H54 (cell line): ENCODE results near the gene FSTL5.

ENCODE experiments used
- DNase-seq: peaks from one replicate; pipeline ENCODE4 v3.0.0; 2011; ENCODE audit warnings: low spot score, mixed read lengths; ENCODE audit not compliant: insufficient read length
- FAIRE-seq: peaks from 3 replicates; lab custom pipeline; 2011; peaks lifted over from hg19 to GRCh38; lab: Jason Lieb, UNC
- POLR2A ChIP-seq: IDR thresholded peaks from 2 replicates; pipeline ENCODE4 v1.6.1; 2011; ENCODE audit warnings: low read depth, mild to moderate bottlenecking, low read length

Gene FSTL5

GRCh38 chr4:161382655-161383054 lies 781.1 kb downstream of the FSTL5 start:
- DNase-seq (no peak), FAIRE-seq (no peak)
- TF ChIP-seq POLR2A, result no peak

- no peak for DNase-seq
- TF ChIP-seq POLR2A, result no peak
- no peak for FAIRE-seq
These were observed 787.5 kb downstream of the FSTL5 start for GRCh38 chr4:161376275-161376674.

- DNase-seq (no peak), FAIRE-seq (no peak)
- no peak for TF ChIP-seq POLR2A
These were observed 799.1 kb downstream of the FSTL5 start for GRCh38 chr4:161364681-161365080.

GRCh38 chr4:161360982-161361381 lies 802.8 kb downstream of the FSTL5 start:
- TF ChIP-seq POLR2A, result no peak
- DNase-seq (no peak), FAIRE-seq (no peak)

- DNase-seq (no peak), FAIRE-seq (no peak)
- TF ChIP-seq POLR2A, result no peak
These were observed 804.3 kb downstream of the FSTL5 start for GRCh38 chr4:161359491-161359890.

- no peak for FAIRE-seq
- TF ChIP-seq POLR2A, result no peak
- DNase-seq, result no peak
These were observed 807.4 kb downstream of the FSTL5 start for GRCh38 chr4:161356351-161356750.

GRCh38 chr4:161350946-161351345 lies 812.9 kb downstream of the FSTL5 start:
- TF ChIP-seq POLR2A, result no peak
- no peak for FAIRE-seq
- DNase-seq, result no peak

GRCh38 chr4:161345741-161346140 lies 818.1 kb downstream of the FSTL5 start:
- TF ChIP-seq POLR2A, result no peak
- DNase-seq (peak; percentile 0), FAIRE-seq (no peak)

- no peak for DNase-seq
- TF ChIP-seq POLR2A, result no peak
- no peak for FAIRE-seq
These were observed 820.2 kb downstream of the FSTL5 start for GRCh38 chr4:161343569-161343950.

GRCh38 chr4:161342881-161343568 lies 820.8 kb downstream of the FSTL5 start:
- DNase-seq (no peak), FAIRE-seq (no peak)
- TF ChIP-seq POLR2A, result no peak

- no peak for FAIRE-seq
- TF ChIP-seq POLR2A, result no peak
- DNase-seq, result no peak
These were observed 827.2 kb downstream of the FSTL5 start for GRCh38 chr4:161336621-161337020.

- no peak for TF ChIP-seq POLR2A
- DNase-seq (no peak), FAIRE-seq (no peak)
These were observed 827.7 kb downstream of the FSTL5 start for GRCh38 chr4:161336016-161336530.
